GOT3 (cell line): ENCODE measurements around the gene HOXC11.

ENCODE experiments used
- DNase-seq: peaks from one replicate; lab custom pipeline; 2025; ENCODE audit warnings: mixed read lengths; lab: John Stamatoyannopoulos, UW

HOXC11 gene

DNA sequence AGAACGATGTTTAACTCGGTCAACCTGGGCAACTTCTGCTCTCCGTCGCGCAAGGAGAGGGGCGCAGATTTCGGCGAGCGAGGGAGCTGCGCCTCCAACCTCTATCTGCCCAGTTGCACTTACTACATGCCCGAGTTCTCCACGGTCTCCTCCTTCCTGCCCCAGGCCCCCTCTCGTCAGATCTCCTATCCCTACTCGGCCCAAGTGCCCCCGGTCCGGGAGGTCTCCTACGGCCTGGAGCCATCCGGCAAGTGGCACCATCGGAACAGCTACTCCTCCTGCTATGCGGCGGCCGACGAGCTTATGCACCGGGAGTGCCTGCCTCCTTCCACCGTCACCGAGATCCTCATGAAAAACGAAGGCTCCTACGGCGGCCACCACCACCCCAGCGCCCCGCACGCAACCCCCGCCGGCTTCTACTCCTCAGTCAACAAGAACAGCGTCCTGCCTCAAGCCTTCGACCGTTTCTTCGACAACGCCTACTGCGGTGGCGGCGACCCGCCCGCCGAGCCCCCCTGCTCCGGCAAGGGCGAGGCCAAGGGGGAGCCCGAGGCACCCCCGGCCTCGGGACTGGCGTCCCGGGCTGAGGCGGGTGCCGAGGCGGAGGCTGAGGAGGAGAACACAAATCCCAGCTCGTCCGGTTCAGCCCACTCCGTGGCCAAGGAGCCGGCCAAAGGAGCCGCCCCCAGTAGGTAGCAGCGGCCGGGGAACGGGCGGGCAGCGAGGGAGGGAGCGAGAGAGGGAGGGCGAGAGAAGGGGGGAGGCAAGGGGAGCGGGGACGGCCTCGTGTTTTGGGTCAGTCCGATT is 513 bp downstream of the HOXC11 start:
- DNase-seq: no peak

DNA sequence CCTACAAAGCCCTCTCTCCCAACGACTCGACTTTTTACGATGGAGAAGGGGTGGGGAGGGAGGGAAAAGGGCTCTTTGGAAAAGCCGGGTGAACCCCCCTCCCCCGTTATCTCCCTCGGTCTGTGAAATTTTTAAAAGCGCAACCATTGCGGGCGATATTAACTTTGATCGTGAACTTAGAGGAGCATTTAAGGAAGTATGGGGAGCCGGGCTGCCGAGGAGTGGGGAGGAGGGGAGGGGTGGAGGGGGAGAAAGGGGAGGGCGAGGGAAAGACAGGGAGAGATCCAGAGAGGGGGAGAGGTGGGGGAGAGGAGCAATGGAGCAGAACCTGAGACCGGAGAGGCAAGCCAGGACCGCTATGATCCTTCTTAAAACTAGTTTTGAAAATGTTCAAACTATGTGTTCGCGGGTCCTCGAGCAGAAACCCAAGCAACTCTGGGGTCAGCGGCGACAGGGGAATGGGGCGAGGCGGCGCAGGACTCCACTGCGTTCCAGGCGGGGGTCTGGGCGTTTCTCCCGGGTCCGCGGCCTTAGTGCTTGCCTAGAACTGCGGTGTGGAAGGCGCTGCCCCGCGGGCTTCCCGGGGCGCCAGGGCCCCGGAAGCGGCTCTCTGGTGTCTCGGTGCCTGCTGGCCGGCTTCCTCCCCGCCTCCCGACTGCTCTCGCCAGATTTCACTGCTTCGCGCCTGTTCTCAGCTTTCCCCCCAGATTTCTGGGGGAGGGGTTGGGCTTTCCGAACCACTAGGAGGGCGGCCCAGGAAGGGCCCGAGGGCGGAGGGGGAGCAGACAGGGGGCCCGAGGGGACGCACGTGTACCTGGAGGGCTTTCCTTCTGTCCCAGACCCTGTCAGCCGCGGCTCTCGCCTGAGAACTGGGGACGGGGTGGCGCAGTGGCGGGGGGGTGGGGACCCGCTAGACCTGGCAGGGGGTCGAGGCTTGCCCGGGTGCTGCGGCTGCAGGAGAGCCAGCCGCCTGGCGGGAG is 1.4 kb downstream of the HOXC11 start, which contains the start of gene HOTAIR:
HOTAIR (minus strand) TSS at position 871 of the 980 bp plus-strand sequence.
- no peak for DNase-seq

DNA sequence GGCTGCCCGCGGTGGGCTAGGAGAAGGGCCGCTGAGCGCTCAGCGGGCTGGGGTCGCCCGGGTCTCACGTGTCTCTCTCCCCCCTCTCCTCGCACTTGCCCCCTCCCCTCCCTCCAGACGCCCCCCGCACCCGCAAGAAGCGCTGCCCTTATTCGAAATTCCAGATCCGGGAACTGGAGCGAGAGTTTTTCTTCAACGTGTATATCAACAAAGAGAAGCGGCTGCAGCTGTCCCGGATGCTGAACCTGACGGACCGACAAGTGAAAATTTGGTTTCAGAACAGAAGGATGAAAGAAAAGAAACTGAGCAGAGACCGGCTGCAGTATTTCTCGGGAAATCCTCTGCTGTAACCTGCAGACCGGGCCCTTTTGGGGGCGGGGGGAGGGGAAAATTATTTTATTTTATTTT is 2.1 kb downstream of the HOXC11 start:
- no peak for DNase-seq

DNA sequence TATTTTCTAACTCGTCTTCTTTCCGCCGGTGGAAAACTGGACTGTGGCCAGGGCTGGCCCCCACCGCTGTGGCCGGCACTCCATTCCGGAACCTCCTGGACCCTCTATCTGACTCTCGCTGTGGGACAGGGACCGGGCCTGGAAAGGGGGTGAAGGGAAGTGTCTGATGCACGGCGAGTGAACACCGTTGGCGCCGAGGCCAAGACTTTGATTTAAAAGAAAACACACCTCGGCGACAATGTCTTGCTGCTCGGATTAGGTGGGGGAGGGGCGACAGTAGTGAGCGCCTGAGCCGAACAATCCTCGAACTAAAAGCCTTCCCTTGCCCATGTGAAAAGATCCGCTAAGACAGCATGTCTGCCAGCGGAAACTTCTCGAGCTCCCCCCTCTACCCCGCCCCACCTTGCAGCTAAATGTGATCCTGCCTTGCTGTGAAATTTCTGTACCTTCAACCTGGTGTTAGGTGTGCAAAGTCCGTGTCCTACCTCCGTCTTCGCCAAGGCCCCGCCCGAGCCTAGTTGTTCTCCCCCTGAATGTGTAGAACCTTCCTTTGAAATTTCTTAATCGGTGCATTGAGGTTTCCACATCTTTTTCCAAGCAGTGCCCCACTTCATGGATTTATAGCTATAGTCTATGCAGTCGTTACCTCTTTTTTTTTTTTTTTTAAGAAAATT is 2.7 kb downstream of the HOXC11 start:
- DNase-seq: no peak

DNA sequence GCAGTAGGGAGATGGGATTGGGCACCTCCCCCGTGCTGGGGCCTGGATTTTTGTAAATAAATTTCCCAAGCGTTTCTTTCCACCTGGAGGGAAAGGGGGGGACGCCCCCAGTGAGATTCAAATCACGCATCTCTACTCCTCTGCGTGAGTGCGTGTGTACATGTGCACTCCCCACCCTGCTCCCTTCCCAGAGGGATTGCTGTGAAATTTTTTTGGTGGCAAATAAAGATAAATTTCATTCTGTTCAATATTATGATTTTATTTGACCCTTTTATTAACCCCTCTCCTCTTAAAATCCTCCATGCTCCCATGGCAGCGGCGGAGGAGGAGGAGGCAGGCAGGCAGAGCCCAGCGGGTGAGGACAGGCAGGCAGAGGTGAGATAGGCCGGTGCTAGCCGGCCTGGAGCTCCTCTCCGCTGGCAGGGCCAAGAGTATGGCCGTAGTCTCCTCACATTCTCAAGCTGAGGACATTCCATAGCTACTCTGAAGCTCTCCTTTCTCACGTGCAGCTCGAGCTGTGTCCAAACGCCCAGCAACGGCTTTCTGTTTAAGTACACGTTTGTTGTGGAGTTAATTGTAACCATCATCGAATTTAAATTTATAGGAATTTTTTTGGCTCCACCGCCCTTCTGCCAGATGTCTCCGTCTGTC is 3.4 kb downstream of the HOXC11 start:
- no peak for DNase-seq

DNA sequence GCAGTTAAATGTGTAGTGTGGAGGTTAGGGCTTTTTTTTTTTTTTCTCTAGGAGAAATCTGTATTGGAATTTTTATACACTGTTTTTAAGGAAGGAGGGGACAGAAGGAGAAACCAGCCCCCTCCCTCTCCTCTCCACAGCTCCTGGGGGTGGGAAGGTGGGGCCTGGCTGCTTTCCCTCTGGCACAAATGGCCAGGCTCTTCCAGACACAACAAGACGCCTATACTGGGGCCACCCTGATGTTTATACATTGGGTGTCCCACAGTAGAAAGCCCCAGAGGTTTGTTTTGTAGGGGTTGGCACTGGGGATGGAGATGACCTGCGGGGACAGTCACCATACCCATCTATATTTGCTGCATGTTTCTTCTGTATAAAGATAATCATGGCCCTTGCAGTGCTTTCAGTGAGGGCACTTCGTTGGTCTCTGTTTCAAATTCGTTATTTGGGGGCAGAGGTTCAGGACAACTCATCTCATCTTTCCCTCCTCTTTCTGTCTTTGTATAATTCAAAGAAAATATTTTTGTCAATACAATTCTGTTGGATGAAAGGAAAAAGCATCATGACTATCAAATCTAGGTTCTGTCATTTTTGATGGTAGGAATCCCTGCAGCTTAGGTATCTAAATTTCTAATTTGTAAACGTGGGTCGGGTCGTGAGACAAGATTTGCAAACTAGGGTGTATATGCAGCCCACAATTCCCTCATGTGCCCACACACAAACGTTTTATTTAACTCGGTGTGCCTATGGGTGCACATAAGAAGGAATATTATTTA is 4.1 kb downstream of the HOXC11 start:
- DNase-seq: no peak

DNA sequence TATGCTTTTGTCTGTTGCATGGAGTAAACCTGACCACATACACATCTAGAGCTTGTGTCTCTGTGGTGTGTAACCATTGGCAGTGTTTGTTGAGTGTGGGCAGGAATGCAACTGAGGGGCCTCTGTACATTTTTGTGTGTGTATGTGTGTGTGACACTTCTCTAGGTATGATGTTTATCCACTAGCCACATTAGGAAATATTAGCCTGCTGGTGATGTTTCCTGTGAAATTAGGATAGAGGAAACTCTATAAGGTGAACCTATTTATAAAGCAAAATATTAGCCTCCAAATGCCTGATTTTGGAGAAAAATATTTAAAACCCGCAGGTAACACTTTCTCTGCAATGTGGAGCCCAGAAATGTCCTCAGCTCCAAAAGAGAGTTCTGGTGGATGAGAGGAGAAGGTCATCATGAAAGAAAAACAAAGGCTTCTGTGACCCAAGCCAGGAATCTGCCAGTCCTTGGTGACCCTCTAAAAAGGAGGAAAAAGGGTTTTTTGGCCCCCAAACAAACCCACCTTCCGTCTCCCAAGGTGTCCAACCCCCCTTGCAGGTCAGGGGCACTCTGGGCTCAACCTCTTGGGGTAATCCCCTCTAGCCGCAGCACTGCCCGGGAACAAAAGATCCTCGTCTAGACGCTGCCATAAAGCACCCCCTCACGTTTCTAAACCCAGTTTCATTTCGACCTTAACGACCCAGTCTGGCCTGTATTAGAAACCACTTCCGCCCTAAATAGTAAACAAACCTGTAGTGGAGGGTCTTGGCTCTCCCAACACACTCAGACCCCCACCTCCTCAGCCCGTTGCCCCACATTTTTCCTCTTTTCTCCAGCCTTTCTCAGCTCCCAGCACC is 4.9 kb downstream of the HOXC11 start:
- DNase-seq: no peak

DNA sequence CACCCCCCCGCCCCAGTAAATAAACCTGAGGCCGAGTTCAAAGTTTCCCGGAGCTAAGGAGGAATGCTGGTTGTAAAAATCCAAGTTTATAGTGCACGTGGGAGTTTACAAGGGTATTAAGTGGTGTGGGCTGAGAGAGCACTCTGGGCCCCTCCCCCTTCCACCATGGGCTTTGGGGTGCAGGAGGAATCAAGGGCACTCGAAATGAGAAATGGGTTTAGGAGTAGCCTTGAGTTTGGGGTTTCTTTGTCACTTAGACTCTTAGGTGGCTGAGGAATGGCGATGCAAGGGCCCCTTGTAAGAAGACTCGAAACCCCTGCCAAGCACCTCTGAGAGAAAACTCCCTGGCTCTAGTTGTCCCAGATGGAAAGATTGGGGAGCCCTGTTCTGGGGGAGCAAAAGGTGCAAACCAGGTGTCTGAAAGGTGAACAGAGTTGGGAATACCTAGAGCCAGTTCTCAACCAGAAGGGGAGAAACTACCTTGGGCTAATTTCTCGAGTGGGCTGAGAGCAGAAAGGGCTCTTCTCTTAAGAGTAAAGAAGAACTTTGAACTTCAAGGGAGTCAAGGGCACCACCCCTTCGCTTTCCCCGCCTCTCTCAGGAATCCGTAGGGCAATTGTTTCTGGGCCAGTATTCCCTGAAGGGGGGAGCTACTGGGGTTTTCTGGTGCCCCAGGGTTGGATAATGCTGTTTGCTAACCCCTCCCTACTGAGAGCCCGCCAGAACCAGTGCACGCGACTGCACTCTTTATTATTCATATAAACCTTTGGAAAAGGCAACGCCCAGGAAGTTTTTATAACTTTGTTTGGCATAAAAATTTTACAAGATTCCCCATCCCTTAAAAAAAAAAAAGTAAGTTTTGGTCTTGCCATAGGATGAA is 5.8 kb downstream of the HOXC11 start:
- no peak for DNase-seq

DNA sequence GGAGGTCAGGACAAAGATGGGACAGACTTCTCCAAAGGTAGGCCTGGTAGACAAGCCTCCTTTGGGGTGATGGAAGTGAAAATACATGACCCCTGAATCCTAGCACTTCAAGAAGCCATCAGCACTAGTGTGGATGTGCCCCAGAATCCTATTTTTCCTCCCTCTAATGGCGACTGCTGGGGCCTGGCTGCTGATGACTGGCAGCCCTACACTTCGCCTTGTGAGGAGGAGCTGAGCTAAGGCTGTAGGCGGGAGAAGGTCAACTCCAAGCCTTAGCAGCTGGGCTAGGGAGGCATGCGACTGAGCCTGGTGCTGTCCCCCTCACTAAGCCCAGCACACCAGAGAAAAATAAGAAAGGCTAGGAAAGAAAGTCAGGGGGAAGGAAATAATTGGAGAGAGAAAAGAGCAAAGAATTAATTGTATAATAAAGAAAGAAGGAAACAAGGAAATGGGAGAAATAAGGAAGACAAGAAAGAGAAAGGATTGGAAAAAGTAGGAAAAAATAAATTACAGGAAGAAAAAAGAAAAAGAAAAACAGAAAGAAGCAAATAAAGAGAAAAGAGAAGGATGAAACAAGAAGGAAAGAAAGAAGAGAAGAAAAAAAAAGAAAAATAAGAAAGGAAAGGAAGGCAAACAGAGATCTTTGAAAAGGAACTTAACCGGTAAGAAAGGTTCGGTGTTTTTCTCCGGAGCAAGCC is 7.3 kb downstream of the HOXC11 start:
- DNase-seq: no peak

DNA sequence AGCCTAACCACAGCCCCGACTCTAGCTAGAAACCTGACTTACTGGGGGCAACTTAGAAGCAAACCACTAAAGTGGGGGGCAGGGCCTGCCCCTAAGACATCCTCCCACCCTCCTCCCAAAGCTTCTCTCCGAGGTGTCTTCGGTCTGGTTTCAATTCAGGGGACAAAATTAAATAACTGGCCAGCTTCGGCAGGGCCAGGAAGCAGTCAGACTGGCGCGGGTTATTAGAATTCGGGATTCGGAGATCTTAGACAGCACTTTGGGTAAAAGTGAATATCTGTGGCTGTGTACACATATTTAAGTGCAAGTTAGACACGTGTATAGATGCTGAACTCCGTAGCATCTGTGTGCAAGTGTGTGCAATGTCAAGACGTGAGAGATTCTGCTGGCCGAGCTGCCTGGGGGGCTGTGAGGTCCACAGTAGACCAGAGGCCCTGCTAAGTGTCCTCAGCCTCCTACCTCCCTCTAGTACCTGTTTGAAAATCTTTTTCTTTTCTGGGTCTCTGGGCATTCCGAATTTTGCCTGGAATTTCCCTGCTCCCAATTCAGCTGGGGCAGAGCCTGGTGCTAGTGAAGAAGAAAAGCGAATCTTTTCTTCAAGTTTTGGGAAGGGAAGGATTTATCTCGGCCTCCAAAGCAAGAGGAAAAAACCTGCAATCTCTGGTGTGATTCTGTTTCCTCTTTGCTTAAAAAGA is 8.0 kb downstream of the HOXC11 start:
- DNase-seq: no peak

DNA sequence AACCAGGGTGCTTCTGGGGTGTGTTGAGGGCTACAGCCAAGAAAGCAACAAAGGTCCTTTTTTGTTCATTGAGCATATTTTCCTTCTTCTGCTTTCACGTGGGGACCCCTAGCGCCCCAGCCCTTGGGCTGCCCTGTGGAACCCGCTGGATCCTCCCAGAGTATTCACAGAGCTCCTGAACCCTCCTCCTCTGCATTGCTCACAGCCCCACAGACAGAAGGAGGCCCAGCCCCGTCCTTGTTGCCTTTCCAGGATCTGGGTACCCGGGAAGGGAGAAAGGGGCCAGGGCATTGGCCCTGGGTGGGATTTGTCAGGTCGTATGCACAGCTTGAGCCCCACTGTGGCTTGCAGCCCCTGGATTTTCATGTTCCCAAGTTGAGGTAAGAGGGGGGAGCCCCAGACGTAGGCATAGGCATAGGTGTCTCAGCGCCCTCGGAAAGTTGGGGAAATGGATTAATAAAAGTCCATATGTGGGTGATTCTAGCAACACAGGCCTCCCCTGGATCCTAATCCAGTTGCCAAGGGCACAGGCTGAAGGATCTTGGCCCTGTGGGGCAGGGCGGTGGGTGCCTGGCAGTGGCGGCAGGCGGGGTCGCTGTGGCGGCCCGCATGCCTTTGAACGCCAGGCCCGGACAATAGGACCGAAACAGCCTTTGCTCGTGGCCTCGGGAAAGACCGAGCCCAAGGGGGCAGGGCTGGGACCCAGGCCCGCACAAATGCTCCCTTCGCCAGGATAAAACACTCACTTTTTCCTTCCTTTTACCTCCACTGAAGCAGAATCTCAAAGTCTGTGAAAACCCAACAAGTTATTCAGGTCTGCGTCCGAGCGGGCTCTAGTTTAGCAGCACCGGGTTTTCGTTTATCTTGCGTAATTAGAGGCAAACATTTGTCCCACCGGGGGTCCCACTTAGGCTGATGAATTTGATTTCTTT is 9.0 kb downstream of the HOXC11 start:
- DNase-seq: no peak

DNA sequence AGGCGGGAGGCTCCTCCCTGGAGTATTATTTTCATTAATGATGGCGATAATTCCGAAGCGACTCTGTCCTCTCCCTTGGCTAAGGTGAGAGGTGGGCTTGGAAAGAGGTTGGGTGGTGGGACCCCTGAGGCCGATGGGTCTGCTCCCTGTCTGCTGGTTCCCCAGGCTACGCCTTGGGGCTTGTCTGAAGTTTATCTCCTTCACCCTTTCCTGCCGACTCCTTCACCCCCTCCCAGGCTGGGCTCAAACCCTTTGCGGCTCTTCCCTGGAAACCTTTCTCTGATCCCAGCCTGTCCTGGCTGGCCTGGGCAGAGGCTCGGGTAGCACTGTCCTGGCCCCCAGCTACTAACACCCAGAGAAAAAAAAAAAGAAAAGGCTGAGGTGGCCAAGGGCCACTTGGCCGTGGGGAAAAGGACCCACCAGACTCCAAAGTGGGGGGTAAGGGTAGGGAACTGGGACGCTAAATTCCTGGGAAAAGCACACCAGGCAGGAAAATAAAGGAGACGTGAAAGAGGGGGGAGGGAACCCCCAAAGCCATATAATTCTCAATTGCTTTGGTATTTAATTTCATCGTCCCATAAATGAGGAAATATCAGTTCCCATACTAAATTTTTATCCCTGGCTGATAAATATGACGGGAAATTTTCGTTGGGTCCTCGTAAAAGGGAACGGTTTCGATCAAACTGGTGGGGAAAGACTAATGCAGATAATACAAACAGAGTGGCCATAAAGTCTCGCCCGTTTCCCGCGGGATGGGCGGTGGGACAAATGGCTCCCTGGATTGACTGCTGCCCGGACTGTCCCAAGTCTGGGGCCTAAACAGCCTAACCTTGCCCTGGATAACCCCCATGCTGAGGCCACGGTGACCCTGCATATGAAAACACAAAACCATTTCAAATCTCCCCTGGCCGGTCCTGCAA is 10.0 kb downstream of the HOXC11 start:
- no peak for DNase-seq

DNA sequence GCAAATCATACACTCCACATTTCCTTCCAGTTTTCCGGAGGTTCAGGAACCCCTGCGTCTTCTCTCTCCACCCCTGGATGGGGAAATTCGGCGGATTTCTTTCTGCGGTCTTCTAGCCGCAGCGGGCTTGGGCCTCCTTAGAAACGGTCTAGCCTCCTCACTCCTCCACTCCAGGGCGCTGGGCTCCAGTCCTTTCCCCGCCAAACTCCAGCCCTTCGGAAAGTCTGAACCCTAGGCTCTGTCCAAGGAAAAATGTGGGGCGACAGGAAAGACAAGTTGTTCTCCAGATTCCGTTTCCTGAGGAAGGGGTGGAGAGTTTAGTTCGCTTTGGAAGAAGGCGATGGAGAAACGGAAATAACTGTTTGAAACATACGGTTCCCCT is 10.6 kb downstream of the HOXC11 start:
- DNase-seq: no peak

DNA sequence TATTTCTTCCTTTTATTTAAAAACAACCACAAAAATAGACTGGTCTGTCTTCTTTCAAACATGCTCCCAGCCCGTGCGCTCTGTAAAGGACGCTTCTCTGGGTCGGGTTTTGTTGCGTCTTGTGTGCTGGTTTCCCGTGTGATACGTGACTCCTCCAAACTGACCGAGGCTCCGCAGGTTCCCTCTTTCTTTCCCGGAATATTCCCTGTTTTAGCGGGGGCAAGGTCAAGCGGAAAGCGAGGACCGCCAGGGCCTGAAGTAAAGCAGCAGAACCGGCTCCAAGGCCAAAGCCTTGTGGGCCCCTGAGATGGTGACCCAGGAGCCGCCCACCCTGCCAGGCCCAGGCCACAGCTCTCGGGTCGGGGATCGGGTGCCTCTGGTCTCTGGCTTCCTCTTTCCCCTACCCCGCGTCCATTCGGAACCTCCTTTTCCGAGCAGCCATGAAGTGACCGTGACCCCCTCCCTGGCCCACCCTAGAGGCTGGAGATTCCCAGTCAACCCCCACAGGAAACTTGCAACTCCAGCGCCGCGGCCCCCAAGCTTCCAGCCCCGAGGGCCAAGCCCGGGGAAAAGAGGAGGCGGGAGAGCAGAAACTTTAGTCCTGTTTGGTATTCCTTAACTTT is 11.1 kb downstream of the HOXC11 start:
- DNase-seq: no peak
